Measurements from ENCODE around the gene RTP3. TPM values are rescaled to one million over a fixed set of nuclear protein-coding genes. Genes with fewer than 3 reads are reported as not detected.

Gene RTP3
- total and polyA plus RNA-seq, 4 donors, result 1.0 to 61.7 (median 26.6) TPM

- Histone ChIP-seq H3K9ac (ENCODE audit: low read depth in 1 of 2, low read length in 2 of 2) (no peak overlapping the region), H3K27ac (ENCODE audit: low read depth in 1 of 2, low read length in 2 of 2) (no peak overlapping the region), H3K4me1 (ENCODE audit: control insufficient read depth in 4 of 4, insufficient read depth in 4 of 4, low read length in 3 of 4) (peaks cover 2 to 39% (median 34%) of the 10 kb centered on the region in 4 donors), H3K36me3 (ENCODE audit: control insufficient read depth in 4 of 4, insufficient read depth in 3 of 4, low read depth in 1 of 4, low read length in 3 of 4) (no peaks in the 10 kb centered on the region), H3K9me3 (ENCODE audit: control insufficient read depth in 4 of 4, low read length in 3 of 4) (no peaks in the 10 kb centered on the region), H3K27me3 (ENCODE audit: control insufficient read depth in 4 of 4, insufficient read depth in 4 of 4, low read length in 3 of 4) (no peaks in the 10 kb centered on the region), H3K4me3 (ENCODE audit: low read depth in 1 of 3, low read length in 3 of 3) (no peak overlapping the region)
- WGBS, result 52% methylated on average over 4 of the region's 4 CpGs
- DNase-seq (ENCODE audit: low spot score), result peak; percentile 33
- TF ChIP-seq REST (IDR thresholded peaks at IDR 0.05) (no peak), TAF1 (conservative IDR thresholded peaks at IDR 0.05) (no peak), HNF4A (conservative IDR thresholded peaks at IDR 0.05) (no peak), YY1 (IDR thresholded peaks at IDR 0.05) (no peak), EGR1 (IDR thresholded peaks at IDR 0.05; ENCODE audit: low read depth in 2 of 2) (no peak), NR2F2 (IDR thresholded peaks at IDR 0.05) (no peak), MAX (IDR thresholded peaks at IDR 0.05) (no peak), ZBTB33 (IDR thresholded peaks at IDR 0.05) (no peak), RAD21 (IDR thresholded peaks at IDR 0.05) (no peak), FOXA2 (IDR thresholded peaks at IDR 0.05) (no peak), JUND (IDR thresholded peaks at IDR 0.05) (no peak), GABPA (IDR thresholded peaks at IDR 0.05 in 1 of 2, conservative IDR thresholded peaks at IDR 0.05 in 1 of 2) (no peak), FOXA1 (IDR thresholded peaks at IDR 0.05) (no peak)
Observed at GRCh38 chr3:46489381-46489780, 8.4 kb upstream of the RTP3 start.

- no peaks in the 10 kb centered on the region for H3K9me3 ChIP-seq (ENCODE audit: control insufficient read depth in 4 of 4, low read length in 3 of 4)
- no peak overlapping the region for H3K4me3 ChIP-seq (ENCODE audit: low read depth in 1 of 3, low read length in 3 of 3)
- no peak for DNase-seq (ENCODE audit: low spot score)
- H3K27ac ChIP-seq (ENCODE audit: low read depth in 1 of 2, low read length in 2 of 2), result no peak overlapping the region
- WGBS, result 87% methylated on average over 1 of the region's 1 CpG
- no peaks in the 10 kb centered on the region for H3K36me3 ChIP-seq (ENCODE audit: control insufficient read depth in 4 of 4, insufficient read depth in 3 of 4, low read depth in 1 of 4, low read length in 3 of 4)
- peaks cover 2 to 39% (median 34%) of the 10 kb centered on the region in 4 donors for H3K4me1 ChIP-seq (ENCODE audit: control insufficient read depth in 4 of 4, insufficient read depth in 4 of 4, low read length in 3 of 4)
- H3K27me3 ChIP-seq (ENCODE audit: control insufficient read depth in 4 of 4, insufficient read depth in 4 of 4, low read length in 3 of 4), result no peaks in the 10 kb centered on the region
- no peak overlapping the region for H3K9ac ChIP-seq (ENCODE audit: low read depth in 1 of 2, low read length in 2 of 2)
- TF ChIP-seq SP1 (IDR thresholded peaks at IDR 0.05) (no peak), TAF1 (conservative IDR thresholded peaks at IDR 0.05) (no peak), EGR1 (IDR thresholded peaks at IDR 0.05; ENCODE audit: low read depth in 2 of 2) (no peak), CTCF (IDR thresholded peaks at IDR 0.05; ENCODE audit: low read depth, low read length, missing input control) (no peak), GABPA (IDR thresholded peaks at IDR 0.05 in 1 of 2, conservative IDR thresholded peaks at IDR 0.05 in 1 of 2) (no peak), HNF4G (IDR thresholded peaks at IDR 0.05) (no peak), RXRA (IDR thresholded peaks at IDR 0.05) (no peak), FOXA1 (IDR thresholded peaks at IDR 0.05) (no peak), NR2F2 (IDR thresholded peaks at IDR 0.05) (no peak), ZBTB33 (IDR thresholded peaks at IDR 0.05) (no peak), REST (IDR thresholded peaks at IDR 0.05) (no peak), RAD21 (IDR thresholded peaks at IDR 0.05) (no peak), ATF3 (IDR thresholded peaks at IDR 0.05) (no peak), JUND (IDR thresholded peaks at IDR 0.05) (no peak), HNF4A (conservative IDR thresholded peaks at IDR 0.05) (no peak), FOXA2 (IDR thresholded peaks at IDR 0.05) (no peak), YY1 (IDR thresholded peaks at IDR 0.05) (no peak)
Observed at GRCh38 chr3:46489875-46490274, 7.9 kb upstream of the RTP3 start.

Measured in liver (tissue), 9 donors.